ENCODE measurements around the gene PRSS57.

GRCh38 chr19:661427-662196 lies 33.6 kb downstream of the PRSS57 start:
- TF ChIP-seq CTCF (IDR thresholded peaks at IDR 0.05), result no peak
- no peak for TF ChIP-seq EZH2 (IDR thresholded peaks at IDR 0.05; ENCODE audit: borderline replicate concordance, insufficient read depth, low read depth, low read length, poor library complexity, severe bottlenecking)

Measured in B cell (primary cell).